KOPT-K1 (cell line): ENCODE results near the gene CCDC197.

Source experiments
- H3K27ac ChIP-seq: fragments of 200-600 bp; sonication (generic); 2 replicates; pipeline ENCODE4 v1.5.1; 2016; ENCODE audit warnings: antibody characterized with exemption, mild to moderate bottlenecking, low read depth, low read length; ENCODE audit not compliant: poor library complexity, severe bottlenecking
- H3K36me3 ChIP-seq: fragments of 200-600 bp; sonication (generic); 2 replicates; pipeline ENCODE4 v1.5.1; 2017; ENCODE audit warnings: antibody characterized with exemption, mild to moderate bottlenecking, low read length, moderate library complexity; ENCODE audit not compliant: insufficient read depth
- H3K9me3 ChIP-seq: fragments of 200-600 bp; sonication (generic); 2 replicates; pipeline ENCODE4 v1.5.1; 2017; ENCODE audit warnings: antibody characterized with exemption, low read length, mild to moderate bottlenecking; ENCODE audit not compliant: insufficient read depth, poor library complexity, severe bottlenecking

Gene CCDC197

GRCh38 chr14:93969082-93969828 lies 27.8 kb upstream of the CCDC197 start:
- no peaks in the 10 kb centered on the region for H3K9me3 ChIP-seq
- no peak overlapping the region for H3K27ac ChIP-seq
- H3K36me3 ChIP-seq: no peaks in the 10 kb centered on the region

- no peaks in the 10 kb centered on the region for H3K36me3 ChIP-seq
- H3K27ac ChIP-seq: no peak overlapping the region
- no peaks in the 10 kb centered on the region for H3K9me3 ChIP-seq
Observed at GRCh38 chr14:93970585-93970964, 26.5 kb upstream of the CCDC197 start.

- no peak overlapping the region for H3K27ac ChIP-seq
- H3K9me3 ChIP-seq: no peaks in the 10 kb centered on the region
- no peaks in the 10 kb centered on the region for H3K36me3 ChIP-seq
Observed at GRCh38 chr14:93970965-93971634, 26.0 kb upstream of the CCDC197 start.

- Histone ChIP-seq H3K36me3 (no peaks in the 10 kb centered on the region), H3K9me3 (no peaks in the 10 kb centered on the region), H3K27ac (no peak overlapping the region)
Observed at GRCh38 chr14:93971635-93972027, 25.5 kb upstream of the CCDC197 start.

GRCh38 chr14:93972618-93973205 lies 24.4 kb upstream of the CCDC197 start:
- peaks cover under 1% of the 10 kb centered on the region for H3K9me3 ChIP-seq
- H3K36me3 ChIP-seq: no peaks in the 10 kb centered on the region
- H3K27ac ChIP-seq: no peak overlapping the region

GRCh38 chr14:93973607-93974006 lies 23.5 kb upstream of the CCDC197 start:
- no peak overlapping the region for H3K27ac ChIP-seq
- peaks cover 7% of the 10 kb centered on the region for H3K9me3 ChIP-seq
- H3K36me3 ChIP-seq: no peaks in the 10 kb centered on the region

GRCh38 chr14:93974299-93974698 lies 22.8 kb upstream of the CCDC197 start:
- H3K9me3 ChIP-seq: peaks cover 7% of the 10 kb centered on the region
- H3K27ac ChIP-seq: no peak overlapping the region
- H3K36me3 ChIP-seq: no peaks in the 10 kb centered on the region

- Histone ChIP-seq H3K36me3 (no peaks in the 10 kb centered on the region), H3K9me3 (peaks cover 7% of the 10 kb centered on the region), H3K27ac (no peak overlapping the region)
Observed at GRCh38 chr14:93974833-93975232, 22.3 kb upstream of the CCDC197 start.

GRCh38 chr14:93975791-93976476 lies 21.2 kb upstream of the CCDC197 start:
- no peak overlapping the region for H3K27ac ChIP-seq
- H3K9me3 ChIP-seq: peaks cover 7% of the 10 kb centered on the region
- H3K36me3 ChIP-seq: no peaks in the 10 kb centered on the region

GRCh38 chr14:93976477-93977057 lies 20.5 kb upstream of the CCDC197 start, which contains the start of gene ASB2:
Gene ASB2, minus strand, starts transcription at chr14:93976570. Its CDS starts 12,031 bp downstream, at chr14:93964539.
- Histone ChIP-seq H3K9me3 (peaks cover 7% of the 10 kb centered on the region), H3K27ac (no peak within 1 kb of the TSS), H3K36me3 (no peaks in the 10 kb centered on the region)

- Histone ChIP-seq H3K27ac (no peak overlapping the region), H3K36me3 (no peaks in the 10 kb centered on the region), H3K9me3 (peaks cover 7% of the 10 kb centered on the region)
Observed at GRCh38 chr14:93977171-93977570, 19.9 kb upstream of the CCDC197 start.

- H3K9me3 ChIP-seq: peaks cover 7% of the 10 kb centered on the region
- no peak overlapping the region for H3K27ac ChIP-seq
- H3K36me3 ChIP-seq: no peaks in the 10 kb centered on the region
Observed at GRCh38 chr14:93977790-93978581, 19.1 kb upstream of the CCDC197 start.

- peaks cover 7% of the 10 kb centered on the region for H3K9me3 ChIP-seq
- H3K36me3 ChIP-seq: no peaks in the 10 kb centered on the region
- no peak overlapping the region for H3K27ac ChIP-seq
Observed at GRCh38 chr14:93978735-93979134, 18.4 kb upstream of the CCDC197 start.

GRCh38 chr14:93980456-93981201 lies 16.5 kb upstream of the CCDC197 start:
- peaks cover 7% of the 10 kb centered on the region for H3K9me3 ChIP-seq
- no peaks in the 10 kb centered on the region for H3K36me3 ChIP-seq
- H3K27ac ChIP-seq: no peak overlapping the region
